Renal cortex interstitium (tissue), 11 donors: ENCODE measurements around the gene PCDH15. TPM values are rescaled to one million over a fixed set of nuclear protein-coding genes. Genes with fewer than 3 reads are reported as not detected.

Source experiments
- DNase-seq, 11 donors: peaks; one replicate each; pipeline ENCODE4 v3.0.0-alpha.2; 2013; ENCODE audit warnings: low read depth in 9 of 11, low spot score in 4 of 11; ENCODE audit errors: extremely low read depth in 1 of 11
- polyA plus RNA-seq, 3 donors: library from polyadenylated mRNA; unstranded; fragments of 120-200 nt; gene quantifications; one replicate each; pipeline ENCODE4 v1.2.1, GENCODE V29; 2013; ENCODE audit not compliant: insufficient read length in 3 of 3

PCDH15 gene
- polyA plus RNA-seq, 3 donors, result 7.6 to 11.1 (median 7.7) TPM

GRCh38 chr10:54728511-54728910, 72.5 kb downstream of the PCDH15 start:
- DNase-seq, result no peak

DNA sequence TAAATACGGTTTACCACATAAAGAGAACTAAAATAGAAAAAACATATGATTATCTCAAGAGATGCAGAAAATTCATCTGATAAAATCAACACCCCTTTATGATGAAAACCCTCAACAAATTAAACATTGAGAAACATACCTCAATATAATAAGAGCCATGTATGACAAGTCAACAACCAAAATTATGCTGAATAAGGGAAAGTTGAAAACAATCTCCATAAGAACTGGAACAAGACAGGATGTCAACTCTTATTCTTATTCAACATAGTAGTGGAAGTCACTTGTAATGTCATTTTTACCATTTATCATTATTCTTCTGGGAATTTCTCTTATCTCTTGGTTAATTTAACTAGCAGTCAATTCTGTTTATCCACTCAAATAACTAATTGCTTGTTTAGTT, 79.0 kb downstream of the PCDH15 start:
- no peak for DNase-seq

DNA sequence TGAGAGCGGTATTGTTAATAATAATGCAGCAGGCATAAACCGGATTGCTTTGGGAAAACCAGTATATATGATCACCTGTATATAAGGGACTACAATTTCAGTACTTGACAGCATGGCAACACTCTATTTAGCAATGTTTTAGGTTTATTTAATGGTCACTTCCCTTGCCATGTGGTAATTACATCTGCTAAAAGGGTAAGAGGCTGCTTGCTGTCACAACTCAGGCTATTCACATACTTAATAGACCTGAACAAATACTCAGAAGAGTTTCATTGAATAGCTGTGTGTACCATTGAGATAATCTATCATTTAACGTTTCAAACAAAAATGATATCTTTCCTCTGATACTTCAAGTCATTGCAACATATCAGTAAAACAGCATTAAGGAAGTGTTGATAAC, 90.1 kb downstream of the PCDH15 start:
- no peak for DNase-seq

GRCh38 chr10:54708591-54708990, 92.4 kb downstream of the PCDH15 start:
- no peak for DNase-seq

DNA sequence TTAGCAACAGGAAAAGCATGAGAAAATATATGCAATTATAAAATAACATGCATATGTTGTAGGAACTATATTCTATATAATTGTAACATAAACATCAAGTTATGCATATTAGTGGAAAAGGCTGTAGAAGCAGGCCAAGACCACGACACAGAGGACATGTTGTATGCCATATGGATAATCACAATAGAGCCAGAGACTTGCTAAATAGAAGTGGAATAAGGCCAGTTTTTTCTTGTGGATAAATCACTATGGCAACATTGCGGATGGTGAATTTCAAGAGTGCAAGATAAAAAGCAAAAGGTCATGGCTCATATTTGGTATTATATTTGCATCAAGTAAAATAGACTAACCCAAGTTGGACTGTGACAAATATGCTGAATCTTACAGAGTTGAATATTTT, 93.0 kb downstream of the PCDH15 start:
- DNase-seq, result peak in 2 of 11 donors; percentile 6 to 9

- DNase-seq, result no peak
Measured at GRCh38 chr10:54702583-54703485, 98.2 kb downstream of the PCDH15 start.

- DNase-seq, result peak in 1 of 11 donors; percentile 4
Measured at GRCh38 chr10:54691331-54691730, 109.7 kb downstream of the PCDH15 start.

DNA sequence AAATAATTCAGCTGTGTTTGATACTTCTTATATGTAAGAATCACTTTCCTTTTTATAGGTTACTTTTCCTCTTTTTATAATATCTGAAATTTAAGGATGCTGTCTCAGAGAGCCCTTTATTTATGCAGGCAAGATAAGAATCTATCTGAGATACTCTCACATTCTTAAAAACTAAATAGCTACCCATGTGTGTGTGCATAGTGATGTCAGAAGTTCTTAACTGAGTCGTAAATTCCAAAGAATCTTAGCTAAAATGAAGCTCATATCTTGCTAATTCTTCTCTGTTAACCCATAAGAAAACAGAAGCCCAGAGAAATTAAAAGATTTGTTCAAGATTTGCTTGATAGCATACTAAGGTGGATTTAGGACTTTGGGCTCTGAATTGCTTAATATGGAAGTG, 118.5 kb downstream of the PCDH15 start:
- no peak for DNase-seq

DNA sequence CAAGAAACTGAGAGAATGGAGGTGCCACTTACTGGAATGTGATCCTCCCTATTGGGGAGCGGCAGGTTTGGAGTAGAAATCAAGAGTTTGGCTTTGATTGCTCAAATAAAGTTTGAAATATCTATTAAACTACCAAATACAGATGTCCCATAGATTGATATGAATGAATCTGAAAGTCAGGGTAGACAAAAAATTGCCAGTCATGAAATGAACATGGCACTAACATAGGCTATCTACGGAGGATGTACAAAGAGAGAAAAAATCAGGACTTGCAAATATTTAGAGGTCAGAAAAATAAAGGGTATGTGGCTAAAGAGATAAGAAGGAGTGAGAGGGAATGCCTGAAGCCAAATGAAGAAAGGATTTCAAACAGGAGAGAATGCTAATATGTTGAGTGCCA, 119.9 kb downstream of the PCDH15 start:
- DNase-seq, result no peak

DNA sequence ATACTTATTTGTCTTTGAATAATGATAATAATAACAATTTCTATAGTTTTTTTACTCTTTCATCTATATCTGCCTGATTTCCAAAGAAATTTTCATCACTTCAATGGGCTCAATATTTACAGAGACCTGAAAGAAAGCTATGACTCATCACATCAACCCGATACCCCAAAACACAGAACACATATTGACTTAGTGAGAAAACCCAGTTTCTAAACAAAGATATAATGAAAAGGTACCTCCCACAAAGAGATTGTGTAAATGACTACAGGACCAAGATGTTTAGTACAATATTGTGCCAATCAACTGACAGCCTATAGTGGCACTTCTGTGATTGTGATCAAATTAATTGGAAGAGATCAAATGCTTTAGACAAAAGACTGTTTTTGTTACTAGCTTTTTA, 133.9 kb downstream of the PCDH15 start:
- DNase-seq, result no peak

DNA sequence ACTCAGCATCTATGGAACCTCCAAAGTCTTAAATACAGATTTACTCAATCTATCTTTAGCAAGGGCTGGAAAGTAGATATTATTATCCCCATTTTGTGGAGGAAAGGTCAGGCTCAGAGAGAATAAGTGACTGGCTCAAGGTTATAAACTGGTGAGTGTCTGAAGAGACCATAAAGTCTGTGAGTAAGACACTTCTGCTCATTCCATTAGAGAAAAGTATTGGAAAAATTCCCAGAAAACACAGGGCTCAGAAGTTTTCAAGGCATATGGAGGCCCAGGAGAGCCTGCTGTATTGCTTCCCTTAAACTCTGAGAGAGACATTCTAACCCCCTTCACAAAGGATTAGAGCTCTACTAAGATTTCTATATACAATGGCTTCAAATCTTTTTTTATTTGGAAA, 134.8 kb downstream of the PCDH15 start:
- no peak for DNase-seq

- DNase-seq, result no peak
Measured at GRCh38 chr10:54665095-54665494, 135.9 kb downstream of the PCDH15 start.

GRCh38 chr10:54660397-54660796, 140.6 kb downstream of the PCDH15 start:
- DNase-seq, result no peak

DNA sequence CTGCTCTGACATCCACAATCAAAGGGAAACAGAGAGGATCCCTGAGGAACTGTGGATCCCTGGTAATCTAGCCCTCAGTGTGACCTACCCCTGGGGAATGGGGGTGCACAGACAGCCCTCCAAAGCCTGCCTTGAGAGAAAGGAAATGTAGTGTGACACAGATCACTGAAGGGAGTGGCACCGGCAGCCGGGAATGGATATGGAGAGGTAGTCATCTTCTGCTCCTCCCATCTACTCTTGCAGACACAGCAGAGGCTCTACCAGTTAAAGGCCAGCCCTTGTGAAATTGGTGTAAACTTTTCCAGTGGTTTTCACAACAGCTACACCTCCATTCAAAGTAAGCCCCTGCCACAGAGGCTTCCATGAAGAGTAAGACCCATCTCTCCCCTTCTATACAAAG, 144.4 kb downstream of the PCDH15 start:
- no peak for DNase-seq

DNA sequence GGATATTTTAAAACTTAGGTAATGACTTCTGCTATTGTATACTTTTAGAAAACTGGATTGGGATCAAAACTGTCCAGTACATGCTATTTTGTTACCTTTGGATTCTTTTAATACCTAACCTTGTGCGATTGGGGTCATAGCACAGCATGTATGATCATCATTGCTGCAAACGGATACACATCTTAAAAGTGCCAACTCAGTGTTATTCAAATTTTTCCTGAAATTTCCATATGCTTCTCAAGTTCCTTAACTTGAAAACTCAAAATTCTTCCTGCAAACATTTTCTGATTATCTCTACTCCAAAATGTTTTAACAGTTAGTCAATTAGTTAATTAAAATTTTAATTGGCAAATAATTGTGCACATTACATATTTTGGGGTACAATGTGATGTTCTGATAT, 147.5 kb downstream of the PCDH15 start:
- DNase-seq, result no peak

GRCh38 chr10:54650547-54650946, 150.5 kb downstream of the PCDH15 start:
- no peak for DNase-seq

DNA sequence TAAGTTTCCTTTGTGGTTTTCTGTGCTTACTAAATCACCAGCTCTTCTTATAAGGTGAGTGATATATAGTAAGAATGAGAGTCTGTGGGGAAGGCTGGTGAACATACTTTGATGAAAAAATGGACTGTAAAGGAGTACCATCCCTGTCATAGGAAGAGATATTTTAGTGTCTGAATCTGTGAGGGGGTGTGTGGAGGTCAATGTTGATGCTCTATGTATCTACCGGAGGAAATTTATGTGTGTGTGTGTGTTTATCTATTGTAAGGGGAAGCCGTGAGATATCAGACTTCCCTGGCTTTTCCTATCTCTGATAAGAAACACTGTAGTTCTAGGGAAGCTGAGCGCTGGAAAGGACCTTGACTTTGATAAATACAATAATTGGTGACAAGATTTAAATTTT, 179.0 kb downstream of the PCDH15 start:
- DNase-seq, result no peak

- no peak for DNase-seq
Measured at GRCh38 chr10:54620352-54620751, 180.7 kb downstream of the PCDH15 start.

GRCh38 chr10:54614072-54614471, 187.0 kb downstream of the PCDH15 start:
- DNase-seq, result no peak

GRCh38 chr10:54613162-54613561, 187.9 kb downstream of the PCDH15 start:
- DNase-seq, result no peak

DNA sequence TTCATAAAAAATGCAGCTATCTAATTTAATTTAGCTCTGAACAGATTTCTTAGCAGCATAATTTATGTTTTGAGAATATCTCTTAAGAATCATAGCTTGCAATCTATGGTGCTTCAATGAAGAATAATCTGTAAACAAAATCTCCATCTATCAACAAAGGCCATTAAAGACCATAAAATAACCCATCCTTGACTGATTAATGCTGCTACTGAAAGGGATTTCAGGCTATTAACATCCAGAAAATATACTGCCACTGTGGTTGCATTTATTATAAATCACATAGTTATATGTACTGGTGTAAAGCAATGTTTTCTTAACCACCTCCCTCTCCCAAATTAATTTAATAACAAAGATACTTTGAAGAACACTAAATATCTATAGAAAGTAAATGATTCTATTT, 191.6 kb downstream of the PCDH15 start:
- DNase-seq, result peak in 1 of 11 donors; percentile 3
